ENCODE results near the gene PACC1. TPM values are rescaled to one million over a fixed set of nuclear protein-coding genes. Genes with fewer than 3 reads are reported as not detected.

PACC1 gene
- total RNA-seq, 2 donors from 2014 or later, result 3.3 to 3.4 TPM

DNA sequence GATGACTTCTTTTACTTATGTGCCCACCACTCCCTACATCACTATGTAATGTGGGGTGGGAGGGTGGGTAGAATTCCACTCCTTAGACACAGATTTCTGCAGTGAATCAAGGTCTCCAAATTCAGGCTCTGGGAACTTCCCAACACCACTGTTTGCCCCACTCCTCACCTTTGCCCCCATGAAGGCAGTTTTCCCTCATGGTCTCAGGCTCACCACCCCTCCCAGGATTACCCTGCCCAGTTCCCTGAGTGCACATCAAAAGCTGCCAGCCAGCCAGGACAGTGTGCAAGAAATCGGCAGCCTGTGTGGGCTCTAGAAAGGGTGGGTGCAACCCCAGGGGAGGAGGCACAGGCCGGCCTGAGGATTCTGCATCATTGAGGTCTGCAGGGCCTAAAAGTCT is 32.8 kb upstream of the PACC1 start:
- ATAC-seq (no peak), DNase-seq (no peak)
- intact Hi-C loops (cut with DNase I), result no loop called here

DNA sequence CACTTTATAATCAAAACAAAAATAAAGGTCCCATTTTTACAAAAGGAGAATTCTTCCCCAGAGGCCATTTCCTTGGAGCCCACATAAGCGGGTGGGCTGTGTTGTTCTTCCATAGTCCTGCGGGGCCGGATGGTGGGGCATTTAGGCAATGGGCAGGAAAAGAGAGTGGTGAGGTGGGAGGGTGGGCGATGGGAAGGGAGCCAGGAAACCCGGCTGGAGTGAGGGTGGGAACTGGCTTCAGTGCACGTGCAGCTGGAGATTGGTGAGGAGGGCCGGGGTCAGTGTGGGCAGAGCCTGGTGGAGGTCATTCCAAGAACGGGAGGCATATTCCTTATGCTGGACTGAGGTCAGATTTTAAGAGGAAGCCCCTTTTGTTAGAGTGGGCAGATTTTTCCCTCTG is 31.6 kb upstream of the PACC1 start:
- intact Hi-C loops (cut with DNase I), result no loop called here
- no peak for ATAC-seq

DNA sequence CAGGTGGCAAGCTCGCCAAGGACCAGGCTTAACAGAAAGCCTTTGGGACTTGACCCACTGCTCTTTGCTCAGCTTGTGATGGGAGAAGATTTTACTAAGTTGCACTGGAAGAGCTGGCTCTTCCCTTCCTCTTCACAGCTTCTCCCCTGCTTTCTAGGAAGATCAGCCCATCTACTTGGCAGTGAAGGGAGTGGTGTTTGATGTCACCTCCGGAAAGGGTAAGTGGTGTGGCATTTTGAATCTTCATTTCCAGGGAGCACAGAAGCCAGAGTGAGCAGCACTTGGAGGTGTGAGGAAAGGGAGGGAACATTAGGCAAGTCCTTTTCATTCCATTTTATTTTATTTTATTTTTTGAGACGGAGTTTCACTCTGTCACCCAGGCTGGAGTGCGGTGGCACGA is 27.7 kb upstream of the PACC1 start:
- DNase-seq (no peak), ATAC-seq (peak; percentile 25 to 30)
- intact Hi-C loops (cut with DNase I), result no loop called here

More for the DNA sequence above, 31.6 kb upstream of the PACC1 start:
- DNase-seq, result no peak

DNA sequence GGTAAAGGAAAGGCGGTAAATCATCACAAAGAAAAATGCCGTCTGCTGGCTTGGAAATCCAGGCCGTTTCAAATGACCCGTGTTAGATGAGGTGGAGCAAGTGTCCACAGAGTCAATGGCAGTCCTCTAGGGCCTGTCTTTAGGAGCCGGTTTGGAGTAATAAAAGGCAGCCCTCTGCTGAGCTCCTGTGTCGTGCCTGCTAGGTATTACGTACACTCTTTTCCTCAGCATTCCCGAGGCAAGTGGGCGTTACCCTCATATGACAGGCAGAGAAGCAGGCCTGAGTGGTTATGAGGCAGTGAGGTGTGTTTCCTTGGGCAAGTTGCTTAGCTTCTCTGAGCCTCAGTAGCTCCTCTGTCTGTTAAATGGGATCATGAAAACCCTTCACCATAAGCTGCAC is 25.7 kb upstream of the PACC1 start:
- intact Hi-C loops (cut with DNase I), result no loop called here
- no peak for ATAC-seq
- no peak for DNase-seq

DNA sequence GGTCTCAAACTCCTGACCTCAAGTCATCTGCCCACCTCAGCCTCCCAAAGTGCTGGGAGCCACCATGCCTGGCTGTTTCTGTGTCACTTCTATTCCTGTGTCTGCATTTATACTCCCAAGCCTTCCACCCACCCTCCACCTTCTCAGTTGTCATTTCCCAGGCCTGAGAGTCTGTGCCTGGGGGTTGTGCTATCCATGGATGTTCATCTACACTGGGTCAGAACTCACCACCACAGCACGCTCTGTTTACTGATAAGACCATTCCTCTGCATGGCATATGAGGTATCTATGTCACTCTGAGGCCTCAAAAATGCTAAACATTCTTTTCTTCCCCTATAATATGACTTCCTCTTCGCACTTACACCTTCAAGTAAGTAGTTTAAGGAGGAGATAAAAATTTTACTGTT is 24.1 kb upstream of the PACC1 start:
- ATAC-seq (no peak), DNase-seq (no peak)
- intact Hi-C loops (cut with DNase I), result no loop called here

DNA sequence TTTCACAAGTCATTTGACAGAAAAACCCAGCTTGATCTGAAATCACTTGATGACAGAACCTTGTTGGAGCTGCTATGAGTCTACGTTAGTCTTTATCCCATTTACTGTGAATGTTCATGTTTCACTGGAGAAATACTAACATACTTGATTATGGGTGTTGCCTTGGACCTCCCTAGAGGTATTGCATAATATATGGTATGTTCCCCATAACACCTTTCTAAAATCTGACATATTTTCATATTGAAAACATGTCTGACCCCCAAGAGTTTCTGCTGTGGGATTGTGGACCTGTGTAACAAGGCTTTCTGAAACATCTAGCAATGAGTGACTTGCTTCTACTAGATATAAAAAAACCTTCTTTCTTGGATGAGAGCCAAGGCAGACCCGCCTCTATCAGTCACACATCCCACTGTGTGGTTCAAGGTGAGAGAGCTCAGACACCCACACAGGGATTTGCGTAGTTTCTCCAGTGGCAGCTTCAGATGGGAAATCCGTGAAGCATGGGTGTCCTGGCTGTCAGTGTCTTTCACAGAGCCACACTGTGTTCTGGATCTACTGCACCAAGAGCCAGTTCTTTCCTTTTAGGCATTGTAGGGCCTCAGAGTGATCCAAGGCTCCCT is 22.6 kb upstream of the PACC1 start:
- intact Hi-C loops (cut with DNase I), result no loop called here
- ATAC-seq, result no peak

DNA sequence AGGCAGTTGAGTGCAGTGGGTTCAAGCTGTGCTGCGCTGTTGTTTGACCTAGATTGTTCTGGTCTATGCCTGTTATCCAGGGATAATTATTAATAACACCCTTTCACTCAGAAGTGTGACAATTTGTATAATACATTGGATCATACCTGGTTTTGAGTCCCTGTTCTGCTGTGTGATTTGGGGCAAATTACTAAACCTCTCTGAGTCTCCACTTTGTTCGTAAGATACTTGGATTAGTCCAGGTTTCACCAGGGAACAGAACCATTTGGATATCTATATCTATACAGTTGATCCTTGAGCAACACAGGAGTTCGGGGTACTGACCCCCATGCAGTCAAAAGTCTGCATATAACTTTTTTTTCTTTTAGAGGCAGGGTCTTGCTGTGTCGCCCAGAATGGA is 20.3 kb upstream of the PACC1 start:
- ATAC-seq (no peak), DNase-seq (no peak)
- intact Hi-C loops (cut with DNase I), result no loop called here

More for the DNA sequence above, 22.6 kb upstream of the PACC1 start:
- no peak for DNase-seq

DNA sequence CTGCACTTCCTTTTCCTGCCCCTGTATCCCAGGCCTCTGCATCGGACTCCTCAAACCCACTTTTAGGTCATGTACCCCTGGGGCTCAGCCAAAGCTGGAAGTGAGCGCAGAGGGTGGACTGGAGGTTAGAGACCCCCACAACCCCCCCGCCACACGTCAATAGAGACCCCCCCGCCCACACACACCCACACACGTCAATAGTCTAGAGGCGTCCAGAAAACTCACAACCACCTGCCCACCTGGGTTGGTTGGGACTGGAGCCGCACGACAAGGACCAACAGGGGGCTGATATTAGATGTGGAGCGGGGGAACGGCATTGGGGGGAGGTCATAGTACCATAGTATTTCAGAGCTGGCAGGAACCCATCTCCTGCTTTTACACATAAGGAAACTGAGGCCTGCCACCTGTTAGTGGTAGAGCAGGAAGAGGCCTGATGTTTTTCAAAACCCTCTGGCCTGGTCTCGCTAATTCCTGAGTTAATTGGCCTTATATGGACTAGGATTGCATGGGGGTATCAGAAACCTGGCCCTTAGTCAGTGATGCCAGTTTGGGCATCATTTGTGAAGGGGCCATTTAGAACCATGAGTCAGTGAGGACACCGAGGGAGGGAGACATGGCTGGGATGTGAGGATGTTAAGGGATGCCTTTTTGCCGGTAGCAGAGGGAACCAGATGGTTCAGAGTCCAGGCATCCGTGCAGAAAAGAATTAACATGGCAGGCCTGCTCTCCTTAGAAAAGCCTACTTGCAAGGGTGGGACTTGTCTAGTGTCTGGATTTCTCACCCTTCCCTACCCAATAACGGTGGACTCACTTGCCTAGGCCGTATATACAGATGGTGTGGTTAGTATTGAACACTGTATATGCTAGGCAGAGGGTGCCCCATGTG is 19.1 kb upstream of the PACC1 start:
- intact Hi-C loops (cut with DNase I), result no loop called here
- DNase-seq (no peak), ATAC-seq (no peak)

DNA sequence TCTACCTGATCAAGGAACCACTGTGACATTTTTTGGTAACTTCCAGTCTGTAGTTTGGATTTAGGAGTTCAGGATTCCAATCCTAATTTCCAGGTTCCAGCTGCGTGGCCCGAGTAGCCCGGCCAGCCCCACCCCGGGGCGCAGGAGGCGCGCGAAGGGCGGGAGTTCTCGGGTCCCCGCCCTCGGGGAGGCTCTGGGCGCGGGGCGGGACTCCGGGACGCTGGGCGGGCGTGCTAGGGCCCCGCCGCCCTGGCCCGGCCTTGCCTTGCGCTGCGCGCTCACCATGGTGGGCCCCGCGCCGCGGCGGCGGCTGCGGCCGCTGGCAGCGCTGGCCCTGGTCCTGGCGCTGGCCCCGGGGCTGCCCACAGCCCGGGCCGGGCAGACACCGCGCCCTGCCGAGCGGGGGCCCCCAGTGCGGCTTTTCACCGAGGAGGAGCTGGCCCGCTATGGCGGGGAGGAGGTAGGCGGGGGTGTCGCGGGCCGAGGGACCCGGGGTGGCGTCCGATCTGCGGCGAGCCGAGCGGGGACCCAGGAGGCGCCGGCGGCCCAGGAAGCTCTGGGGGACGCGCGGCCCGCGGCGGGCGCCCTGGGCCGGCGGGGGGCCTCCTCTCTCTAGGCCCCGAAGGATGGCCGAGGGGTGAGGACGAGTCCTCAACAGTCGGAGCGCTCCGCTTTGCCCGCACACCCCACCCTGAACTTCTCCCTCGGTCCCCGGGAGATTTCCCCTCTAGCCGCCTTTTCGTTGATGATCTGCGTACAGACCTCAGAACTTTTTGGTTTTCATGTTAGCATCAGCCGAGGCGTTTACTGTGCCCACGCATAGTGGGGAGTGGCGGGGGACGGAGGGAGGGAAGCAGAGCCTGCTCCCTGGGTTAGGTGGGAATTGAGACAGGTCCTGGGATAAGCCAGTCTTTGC is 18.2 kb upstream of the PACC1 start, which contains the start of gene NENF:
Gene NENF, plus strand, starts transcription at position 260 of the 916 bp plus-strand sequence. Its CDS starts 24 bp downstream, at position 284.
- intact Hi-C loops (cut with DNase I), result no loop called here
- DNase-seq, result peak; percentile 90
- peak; percentile 99 for ATAC-seq

DNA sequence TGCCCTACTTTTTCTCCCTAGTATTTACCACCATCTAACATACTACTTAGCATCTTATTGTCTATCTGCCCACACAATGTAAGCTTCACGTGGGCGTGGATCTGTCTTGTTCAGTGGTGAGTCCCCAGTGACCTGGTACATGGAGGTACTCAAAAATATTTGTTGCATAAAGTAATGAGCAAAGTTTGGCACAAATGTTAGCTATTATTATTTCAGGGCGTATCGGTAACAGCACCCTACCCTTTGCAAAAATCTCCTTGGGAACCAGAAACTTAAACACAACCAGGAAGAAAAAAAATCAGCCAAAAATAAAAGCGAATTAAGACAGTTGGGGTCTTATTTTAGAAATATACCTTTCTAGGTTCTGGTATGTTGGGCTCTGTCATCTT is 17.6 kb upstream of the PACC1 start:
- peak in 1 of 2 donors; percentile 24 for ATAC-seq
- intact Hi-C loops (cut with DNase I), result no loop called here

DNA sequence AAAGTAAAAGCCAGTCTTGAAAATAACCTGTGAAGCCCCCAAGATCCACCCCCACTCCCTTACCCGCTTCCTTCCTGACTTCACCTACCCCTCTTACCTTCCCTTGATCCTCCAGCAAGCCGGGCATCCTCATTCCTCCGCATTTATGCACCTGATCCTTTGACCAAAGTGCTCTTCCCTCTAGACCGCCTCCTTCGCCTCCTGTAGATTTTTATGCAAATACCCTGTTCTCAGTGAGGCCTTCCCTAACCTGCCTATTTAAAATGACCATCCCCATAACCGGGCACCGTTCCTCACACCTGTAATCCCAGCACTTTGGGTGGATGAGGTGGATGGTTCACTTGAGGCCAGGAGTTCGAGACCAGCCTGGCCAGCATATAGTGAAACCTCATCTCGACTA is 17.0 kb upstream of the PACC1 start:
- ATAC-seq (no peak), DNase-seq (no peak)
- intact Hi-C loops (cut with DNase I), result no loop called here

More for the DNA sequence above, 17.6 kb upstream of the PACC1 start:
- no peak for DNase-seq

DNA sequence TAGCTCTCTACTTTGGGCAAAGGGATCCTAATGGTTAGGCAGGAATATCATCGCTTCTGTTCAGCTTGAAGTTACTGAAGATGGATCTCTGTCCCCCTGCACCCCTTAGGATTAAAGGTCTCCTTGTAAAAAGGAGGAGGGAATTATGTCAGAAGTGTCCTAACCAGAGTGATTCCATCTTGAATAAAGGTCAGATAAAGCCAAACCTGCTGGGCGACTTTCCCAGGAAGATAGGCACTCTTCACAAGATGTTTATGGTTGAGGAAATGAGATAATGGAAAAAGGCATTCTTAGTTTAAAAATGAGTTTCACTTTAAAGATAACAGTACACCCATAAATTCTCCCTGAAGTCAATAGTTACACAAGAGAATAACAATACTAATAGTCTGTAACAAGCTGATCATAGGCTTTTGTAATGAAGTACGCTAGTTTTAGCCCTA is 16.3 kb upstream of the PACC1 start:
- ATAC-seq, result no peak
- intact Hi-C loops (cut with DNase I), result no loop called here
- no peak for DNase-seq

DNA sequence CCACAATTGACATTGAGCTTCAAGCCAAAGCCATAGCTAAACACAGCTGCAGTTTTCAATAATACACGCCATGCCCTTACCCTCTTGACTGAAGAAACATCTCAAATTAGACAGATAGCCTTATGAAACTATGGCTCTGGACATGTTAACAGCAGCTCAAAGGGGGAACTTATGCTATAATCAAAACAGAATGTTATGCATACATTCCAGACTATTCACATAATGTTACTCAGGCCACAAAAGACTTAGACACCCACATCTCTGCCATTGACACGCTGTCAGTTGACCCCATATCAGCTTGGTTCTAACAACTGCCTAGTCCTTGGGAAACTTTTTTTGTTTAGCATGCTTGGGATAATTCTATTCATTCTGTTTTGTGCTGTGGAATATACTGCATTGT is 15.7 kb upstream of the PACC1 start:
- DNase-seq (no peak), ATAC-seq (no peak)
- intact Hi-C loops (cut with DNase I), result no loop called here

DNA sequence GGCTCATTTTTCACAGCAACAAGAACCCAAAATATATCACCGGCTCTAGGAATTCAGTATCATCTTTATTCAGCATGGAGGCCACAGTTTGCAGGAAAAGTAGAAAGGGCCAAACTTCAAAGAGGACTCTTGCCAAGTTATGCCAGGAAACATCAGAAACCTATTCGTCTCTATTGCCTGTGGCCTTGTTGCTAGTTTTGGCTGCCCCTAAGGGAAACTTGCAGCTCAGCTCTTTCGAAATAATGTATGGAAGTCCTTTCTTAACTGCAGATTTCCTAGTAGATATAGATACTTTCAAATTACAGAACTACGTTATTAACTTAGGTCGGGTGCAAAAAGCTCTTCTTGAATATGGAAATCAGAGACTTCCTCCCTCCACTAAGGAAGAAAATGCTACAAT is 13.8 kb upstream of the PACC1 start:
- ATAC-seq (no peak), DNase-seq (no peak)
- intact Hi-C loops (cut with DNase I), result no loop called here

DNA sequence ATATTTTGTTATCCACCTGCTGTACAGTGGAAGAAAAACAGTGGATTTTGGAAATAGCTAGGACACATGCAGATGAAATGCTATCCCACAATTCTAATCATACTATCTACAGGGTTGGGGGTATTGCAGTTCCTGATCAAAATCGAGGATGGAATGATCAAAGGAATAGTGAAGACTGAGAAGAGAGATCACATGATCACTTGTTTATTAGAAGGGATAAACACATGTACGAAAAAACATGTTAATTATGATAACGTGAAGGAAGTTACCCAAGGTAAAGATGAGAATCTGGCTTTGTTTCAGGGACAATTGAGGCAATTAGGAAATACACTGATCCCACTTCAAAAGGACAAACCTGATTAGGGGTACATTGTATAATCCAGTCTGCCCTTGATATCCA is 9.2 kb upstream of the PACC1 start:
- ATAC-seq, result no peak
- intact Hi-C loops (cut with DNase I), result no loop called here

DNA sequence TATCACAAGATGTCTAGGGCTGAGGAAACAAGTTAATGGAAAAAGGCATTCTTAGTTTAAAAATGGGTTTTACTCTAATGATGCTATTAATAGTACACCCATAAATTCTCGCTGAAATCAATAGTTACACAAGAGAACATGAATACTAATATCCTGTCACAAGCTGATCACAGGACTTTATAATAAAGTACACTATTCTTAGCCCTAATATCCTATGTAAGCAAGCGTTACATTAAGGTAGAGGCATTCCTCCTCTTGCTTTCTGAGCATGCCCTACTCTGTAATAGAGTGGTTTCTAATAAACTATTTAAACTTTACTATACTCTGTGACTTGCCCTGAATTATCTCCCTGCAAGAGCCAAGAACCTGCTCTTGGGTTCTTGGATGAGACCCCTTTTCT is 6.5 kb upstream of the PACC1 start:
- DNase-seq, result no peak
- no peak for ATAC-seq
- intact Hi-C loops (cut with DNase I), result no loop called here

More for the DNA sequence above, 9.2 kb upstream of the PACC1 start:
- no peak for DNase-seq

DNA sequence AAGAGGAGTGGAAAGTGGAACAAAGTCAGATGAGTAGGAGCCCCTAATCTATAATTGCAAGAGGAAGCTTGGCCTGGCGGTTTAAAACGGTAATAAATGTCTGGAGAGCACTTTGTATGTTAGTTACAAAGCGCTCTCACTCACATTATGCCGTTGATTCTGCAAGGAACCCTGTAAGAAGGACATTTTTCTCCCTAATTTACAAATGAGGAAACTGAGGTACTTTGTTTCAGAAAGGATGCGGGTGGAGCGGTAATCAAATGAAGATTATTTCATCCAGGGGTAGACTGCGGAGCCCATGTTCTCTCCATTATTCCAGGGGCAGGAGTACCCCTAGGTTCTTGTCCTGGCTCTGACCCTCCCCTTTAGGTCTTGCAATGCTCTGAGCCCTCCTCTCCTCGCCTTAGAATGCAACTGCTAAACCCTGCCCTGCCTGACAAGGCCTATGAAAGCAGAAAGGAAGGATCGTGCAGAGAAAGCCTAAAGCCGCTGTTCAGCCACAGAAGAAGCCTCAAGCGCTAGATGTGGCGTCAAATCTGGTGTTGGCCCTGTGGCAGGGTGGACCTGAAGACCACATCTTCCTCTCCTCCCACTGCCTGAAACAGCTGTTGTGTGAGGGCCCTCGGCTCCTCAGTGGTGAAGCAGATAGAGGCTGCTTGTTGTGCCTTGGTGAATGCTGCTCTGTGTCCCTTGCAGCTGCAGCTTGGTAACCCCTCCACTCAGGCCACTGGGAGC is 588 bp upstream of the PACC1 start:
- ATAC-seq (no peak), DNase-seq (no peak)
- intact Hi-C loops (cut with DNase I), result no loop called here

DNA sequence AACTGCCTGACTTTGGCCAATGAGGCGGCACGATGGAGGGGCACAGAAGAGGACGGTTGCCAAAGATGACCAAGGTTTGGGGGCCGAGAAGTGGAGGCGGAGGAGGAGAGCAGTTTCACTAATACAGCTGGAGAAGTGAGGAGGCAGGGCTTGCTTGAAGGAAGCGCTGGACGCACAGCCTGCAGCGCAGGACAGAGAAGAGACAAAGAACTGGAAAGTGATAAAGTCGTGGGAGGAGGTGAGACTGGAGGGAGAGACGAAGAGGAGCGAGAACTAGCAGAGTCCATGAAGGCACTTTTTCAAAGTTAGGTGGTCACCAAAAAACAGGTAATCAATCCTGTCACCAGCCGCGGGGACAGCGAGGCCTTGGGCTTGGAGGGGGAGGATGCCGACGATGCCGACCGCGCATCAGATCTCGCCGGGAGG is 771 bp downstream of the PACC1 start:
- ATAC-seq (peak; percentile 54 to 64), DNase-seq (no peak)
- intact Hi-C loops (cut with DNase I), result no loop called here

DNA sequence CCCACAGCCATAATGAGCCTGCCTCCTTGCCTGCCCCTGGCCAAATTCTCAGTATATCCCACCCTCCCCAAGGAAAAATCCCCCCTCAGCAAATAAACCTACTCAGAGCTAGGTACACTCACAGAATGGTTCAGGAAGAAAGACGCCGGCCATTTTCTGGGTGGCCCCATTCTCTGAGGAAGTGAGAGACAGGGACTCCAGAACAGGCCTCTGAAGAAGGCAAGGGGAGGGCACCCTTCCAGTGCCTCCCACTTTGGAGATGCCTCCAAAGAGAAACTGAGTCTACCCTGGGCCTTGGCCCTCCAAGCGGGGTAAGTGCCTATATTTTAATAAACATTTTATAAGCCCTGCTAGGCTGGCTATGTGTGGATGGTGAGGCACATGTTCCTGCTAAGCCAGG is 2.3 kb downstream of the PACC1 start:
- DNase-seq, result no peak
- intact Hi-C loops (cut with DNase I), result no loop called here
- ATAC-seq, result no peak

All from left cardiac atrium (tissue), 4 donors.